ENCODE data around the gene RARG.
"Not testable (repeated sequence)": the region's sequence is repeated elsewhere in the genome, so short reads cannot be mapped to it uniquely, and the experiment has no call there.

Gene RARG

DNA sequence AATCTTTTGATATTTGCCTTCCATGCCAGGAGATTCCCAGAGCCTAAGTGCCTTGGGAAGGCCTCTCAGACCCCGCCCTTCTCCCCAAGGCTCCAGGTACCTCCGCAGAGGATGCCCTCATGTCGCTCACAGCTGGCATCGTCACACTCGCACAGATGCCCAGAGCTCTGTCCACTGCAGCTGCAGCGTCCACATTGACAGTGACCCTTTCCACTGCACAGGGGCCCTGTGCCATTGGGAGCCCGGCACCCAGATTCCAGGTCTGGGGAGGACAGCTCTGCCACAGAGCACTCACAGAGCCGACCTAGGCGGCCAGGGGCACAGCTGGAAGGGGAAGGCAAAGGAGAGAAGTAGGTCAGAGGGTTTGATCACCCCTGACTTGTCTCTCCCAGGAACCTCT is 39.0 kb downstream of the RARG start:
- DNase-seq: no peak

DNA sequence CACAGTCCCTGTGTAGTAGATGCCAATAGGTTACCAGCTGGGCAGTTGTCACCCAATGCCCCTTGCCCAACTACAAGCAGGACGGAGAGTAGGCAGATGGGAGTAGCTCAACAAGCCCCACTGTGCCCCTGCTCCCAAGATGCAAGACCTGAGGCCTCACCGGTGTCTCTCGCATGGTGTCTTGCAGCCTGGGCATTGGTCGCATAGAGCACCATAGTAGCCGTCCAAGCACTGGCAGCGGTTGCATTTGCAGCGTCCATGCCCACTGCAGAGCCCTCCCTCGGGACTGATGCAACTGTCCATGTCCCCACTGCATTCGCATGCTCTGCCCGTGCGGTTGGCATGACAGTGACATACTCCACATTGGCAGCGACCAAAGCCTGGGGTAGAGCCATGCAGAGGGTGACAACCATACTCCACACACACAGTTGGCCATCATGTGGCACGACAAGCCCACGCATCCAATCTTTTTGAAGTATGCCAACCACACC is 39.4 kb downstream of the RARG start:
- no peak for DNase-seq

DNA sequence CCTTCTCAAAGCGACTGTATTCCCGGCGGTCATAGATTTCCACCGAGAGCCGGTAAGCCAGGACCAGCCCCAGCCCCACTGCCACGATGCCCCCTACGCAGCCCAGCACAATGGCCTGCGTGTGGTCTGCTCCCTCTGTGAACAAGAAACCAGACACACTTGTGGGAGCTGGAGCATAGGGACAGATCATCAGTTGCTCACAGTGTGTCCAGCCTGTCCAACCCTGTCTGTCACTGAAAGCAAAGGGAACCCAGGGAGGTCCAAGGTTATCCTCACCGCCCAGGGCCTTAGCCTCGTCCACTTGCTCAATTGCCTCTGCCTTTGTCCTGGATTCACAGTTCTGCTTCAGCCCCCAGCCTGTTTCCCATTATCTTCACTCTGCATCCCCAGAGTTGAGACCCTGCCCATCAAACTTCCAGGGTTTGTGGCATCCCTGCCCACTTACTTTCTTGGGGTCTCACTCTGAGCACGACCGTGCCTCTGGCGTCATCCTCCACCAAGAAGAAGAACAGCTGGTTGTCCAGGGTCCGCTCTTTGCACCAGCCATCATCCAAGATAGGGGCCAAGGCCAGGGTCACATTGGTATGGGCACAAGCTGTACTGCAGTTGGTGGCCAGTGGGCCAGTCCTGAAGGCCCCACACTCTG is 40.0 kb downstream of the RARG start:
- no peak for DNase-seq

DNA sequence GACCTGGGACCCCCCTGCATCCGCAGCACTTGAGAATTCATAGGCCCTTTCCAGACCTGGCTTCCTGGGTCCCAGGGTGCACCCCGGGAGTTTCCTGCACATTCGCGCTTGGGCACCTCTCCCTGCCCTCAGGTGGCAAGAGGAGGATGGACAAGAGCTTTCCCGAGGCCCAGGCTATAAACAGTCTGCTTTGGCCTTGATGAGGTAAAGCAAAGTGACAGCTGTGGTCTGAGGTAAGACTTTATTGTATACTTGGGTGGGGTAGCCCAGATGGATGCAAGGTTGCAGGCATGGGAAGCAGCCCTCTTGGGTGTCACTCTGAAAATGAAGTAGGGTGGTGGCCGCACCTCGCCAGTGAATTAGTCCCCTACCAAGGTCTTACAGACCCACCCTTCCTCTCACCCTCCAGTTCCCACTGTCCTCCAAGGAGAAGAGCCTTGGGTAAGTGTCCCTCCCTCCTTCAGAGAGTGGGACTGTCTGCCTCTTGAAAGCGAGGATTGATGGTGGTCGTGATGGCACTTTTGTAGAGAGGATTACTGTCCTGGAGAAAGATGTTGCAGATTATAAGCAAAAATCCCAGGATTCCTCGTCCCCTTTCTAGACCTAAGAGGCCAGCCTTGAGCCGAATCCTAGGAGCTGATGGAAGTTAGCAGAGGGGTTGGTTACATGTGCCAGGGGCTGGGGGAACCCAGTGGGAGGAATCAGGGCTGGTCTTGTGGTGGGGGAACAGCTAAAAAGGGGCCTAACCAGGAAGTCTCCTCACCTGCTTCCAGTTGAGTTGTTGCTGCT is 40.7 kb downstream of the RARG start:
- no peak for DNase-seq

DNA sequence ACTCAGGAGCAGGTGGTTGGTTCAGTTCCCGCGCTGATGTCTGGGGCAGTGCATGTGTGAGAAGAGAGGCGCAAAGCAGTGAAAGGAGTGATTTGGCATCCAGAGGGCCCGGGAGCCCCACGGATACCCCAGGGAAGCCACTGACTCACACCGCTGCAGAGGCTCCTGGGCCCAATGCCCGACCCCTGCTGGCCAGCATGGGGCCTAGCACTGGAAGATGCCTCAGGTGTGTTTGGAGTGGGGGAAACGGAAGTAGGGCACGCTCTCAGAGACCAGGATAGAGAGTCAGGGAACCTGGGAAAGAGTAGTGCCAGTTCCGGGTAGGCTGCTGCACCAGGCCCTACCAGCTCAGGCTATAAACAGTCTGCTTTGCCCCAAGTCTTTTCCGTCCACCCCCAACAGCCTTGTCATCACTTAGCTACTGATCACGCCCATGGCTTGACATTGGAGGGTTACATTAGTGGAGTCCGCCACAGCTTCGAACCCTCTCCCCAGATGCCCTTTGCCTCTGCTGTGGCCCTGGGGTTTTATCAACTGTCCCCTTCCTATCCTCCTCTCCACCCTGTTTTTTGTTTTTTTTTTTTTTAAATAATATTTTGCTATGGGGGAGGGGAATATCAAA is 41.8 kb downstream of the RARG start:
- DNase-seq: peak in 3 of 58 donors; percentile 8 to 15 (median 10)

DNA sequence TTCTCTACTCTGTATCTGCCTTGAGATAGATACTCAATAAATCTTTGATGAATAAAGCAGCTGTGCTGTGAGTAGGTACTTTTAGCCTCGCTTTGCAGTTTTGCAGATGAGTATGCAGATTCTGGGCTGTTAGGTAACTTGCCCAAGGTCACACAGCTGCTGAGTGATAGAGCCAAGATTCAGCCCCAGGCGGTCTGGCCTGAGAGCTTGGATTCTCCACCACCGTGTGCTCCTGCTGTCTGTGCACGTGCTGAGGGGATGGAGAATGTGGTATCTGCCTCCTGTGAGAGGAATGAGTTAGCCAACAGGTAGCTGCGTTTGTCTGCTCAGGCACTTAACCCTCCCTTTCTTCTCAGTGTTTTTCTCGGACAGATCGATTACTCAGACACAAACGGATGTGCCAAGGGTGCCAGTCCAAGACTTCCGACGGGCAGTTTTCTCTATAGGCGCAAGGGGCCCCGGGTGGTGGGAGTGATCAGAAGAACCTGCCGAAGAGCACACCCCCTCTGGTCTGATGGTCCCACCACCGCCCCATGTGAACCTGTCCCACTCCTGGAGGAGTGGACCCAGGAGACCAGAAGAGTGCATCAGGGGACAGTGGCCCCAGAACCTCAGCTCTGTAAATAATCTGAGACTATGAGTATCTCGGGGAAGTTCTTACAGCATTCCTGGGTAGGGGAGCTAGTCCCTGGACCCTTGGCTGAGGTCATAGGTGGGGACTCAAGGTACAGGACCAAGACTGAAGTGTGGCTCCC is 44.7 kb downstream of the RARG start:
- no peak for DNase-seq

DNA sequence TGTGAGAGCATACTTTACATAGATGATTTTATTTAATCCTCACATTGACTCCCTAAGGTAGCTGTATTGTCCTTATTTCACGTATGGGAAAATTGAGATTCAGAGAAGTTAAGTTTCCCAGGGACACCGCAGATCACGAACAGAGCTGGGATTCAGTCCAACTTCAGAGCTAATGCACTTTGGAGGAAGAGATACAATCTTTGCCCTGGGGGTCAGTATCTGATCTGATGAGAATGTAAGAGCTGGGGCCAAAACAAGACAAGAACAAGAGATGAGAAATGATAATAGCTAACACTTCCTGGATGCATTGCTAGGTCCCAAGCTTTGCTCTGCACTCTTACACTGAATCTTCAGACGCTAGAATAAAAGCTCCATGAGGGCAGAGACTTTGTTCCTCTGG is 45.3 kb downstream of the RARG start:
- DNase-seq: no peak

DNA sequence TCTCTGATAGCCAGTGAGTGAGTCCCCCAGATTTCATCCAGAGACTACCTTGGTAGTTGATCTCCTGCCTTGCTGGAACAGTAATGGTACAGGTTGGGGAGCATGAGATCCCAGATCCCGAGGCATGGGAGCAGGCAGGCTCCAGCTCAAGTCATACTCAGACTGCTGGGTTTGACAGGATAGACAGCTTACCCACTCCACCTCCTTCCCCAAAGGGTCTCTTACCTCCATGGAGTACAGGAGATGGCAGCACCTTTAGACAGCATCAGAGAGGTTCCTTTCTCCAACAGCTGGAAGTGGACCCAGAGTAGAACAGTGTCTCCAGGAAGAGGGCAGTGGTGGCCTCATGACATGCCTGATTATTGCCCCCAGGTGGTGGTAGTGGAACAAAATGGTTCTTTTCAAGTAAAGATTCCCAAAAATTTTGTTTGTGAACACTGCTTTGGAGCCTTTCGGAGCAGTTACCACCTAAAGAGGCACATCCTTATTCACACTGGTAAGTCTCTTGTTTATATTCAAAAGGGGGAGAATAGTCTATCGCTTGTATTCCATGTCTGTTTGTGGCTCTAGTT is 46.3 kb downstream of the RARG start:
- DNase-seq: no peak

DNA sequence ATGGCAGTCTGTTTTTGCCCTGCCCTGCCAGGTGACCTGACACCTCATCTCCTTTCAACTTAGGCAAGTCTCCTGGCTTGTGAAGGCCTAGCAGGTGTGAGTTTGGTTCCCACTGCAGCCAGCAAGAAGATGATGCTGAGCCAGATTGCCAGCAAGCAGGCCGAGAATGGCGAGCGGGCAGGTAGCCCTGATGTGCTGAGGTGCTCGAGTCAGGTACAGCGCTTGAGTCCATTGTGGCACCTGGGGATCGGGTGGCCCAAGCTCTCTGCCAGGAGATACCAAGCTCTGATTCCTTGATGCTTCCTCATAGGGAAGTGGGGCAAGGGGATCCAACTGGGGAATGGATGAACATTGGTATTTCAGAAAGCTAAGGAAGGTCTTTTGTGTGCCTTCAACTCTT is 47.2 kb downstream of the RARG start:
- DNase-seq: no peak

DNA sequence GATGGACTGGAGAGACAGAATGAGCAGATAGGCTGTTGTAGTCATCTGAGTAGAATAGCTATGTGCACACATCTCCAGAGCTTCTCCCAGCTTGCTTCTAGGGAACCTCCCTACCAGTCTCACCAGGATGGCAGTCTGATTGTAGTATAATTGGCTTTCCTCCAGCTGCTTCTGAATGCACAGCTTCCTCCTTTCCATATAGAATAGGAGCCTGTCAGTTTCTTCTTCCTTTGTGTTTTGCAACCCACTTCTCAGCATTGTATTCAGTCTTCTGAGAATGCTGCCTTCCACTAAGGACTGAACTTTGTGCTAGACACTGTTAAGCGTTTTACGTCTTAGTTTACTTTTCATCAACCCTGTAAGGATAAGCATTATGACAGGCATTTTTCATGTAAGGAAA is 49.1 kb downstream of the RARG start:
- DNase-seq: no peak

DNA sequence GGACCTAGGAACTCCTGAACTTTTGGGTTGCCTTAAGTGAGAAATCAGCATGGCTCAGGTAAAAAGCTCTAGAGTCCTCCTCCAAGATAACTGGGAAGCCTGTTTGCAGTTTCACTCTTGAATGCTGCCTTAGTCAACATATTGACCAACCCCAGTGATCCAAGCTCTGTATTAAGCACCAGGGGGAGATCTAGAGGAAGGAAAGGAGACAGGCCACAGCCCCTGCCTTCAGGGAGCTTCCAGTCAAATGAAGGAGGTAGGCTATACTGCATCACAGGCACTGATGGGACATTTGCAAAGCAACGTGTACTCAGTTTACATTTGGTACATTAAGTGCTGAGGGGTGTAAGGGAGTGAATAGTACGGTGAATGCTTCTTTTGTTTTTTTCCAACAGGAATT is 50.1 kb downstream of the RARG start:
- DNase-seq: no peak

DNA sequence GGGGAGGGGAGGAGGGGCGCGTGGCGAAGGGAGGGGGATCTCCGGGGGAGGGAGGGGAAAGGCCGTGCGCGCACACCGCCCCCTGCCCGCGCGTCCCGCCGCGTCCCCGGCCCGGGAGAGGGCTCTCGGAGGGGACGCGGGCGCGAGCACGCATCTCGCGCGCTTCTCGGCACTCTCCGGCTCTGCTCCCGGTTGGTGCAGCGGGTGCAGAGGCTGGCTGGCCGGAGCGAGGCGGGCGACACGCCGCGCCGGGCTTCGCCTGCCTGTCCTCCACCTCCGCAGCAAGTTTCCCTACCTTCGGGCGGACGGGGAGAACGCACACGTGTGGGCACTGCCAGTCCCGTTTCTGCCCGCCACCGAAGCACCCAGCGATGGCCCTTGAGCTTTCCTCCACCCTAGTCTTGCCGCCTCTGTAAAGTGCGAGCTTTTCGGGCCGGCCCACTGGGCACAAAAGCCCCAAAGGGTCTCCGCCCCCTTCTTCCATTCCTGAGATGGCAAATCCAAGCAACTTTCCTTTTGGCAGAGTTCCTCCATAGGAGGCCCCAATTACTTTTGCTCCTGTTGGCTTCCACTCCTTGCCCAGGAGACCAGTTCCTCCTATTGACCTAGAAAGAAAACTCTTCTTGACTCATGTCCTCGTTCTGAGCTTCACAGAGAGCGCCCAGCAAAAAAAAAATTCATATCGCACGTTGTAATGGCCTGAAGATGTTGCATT is 50.9 kb downstream of the RARG start:
- DNase-seq: peak in 39 of 58 donors; percentile 47 to 93 (median 82)

DNA sequence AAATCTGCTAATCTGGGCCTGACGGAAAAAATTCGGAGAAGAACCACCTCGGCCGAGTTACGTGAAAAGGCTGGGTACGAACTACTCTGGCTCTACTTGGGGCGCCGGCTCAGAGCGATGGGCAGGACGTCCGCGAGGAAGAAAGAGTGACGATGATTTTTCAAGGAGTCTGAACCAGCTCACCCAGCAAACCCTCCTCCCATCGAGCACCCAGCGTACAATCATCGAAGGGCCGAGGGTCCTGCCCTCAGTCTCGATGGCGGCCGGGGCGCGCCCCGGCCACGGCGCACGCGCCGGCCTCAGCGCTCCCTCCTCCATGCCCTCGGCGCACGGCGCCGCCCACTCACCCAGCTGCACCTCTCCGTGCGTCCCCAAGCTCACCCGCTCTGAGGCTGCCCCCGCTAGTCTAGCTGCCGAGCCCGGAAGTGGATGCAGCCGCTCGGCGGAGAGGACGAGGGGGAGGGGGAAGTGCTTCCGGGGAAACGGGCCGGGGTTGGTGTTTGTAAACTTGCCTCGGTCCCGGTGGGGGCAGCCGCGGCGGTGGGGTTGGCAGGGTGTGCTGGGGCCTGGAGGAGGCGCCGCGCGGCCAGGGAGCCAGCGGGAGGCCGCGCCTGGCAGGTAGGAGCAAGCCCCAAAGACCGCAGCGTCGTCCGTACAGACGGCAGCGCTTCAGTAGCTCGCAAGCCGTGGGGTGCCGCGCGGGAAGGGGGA is 51.6 kb downstream of the RARG start, which contains the start of the genes CSAD and ZNF740:
Gene CSAD, minus strand, starts transcription at position 706 of the 711 bp plus-strand sequence. CDS start 7,455 bp downstream, outside the sequence.
Gene ZNF740, plus strand, starts transcription at position 503 of the 711 bp plus-strand sequence. CDS start 1,262 bp downstream, outside the sequence.
- DNase-seq: peak; percentile 87 to 99 (median 96)

DNA sequence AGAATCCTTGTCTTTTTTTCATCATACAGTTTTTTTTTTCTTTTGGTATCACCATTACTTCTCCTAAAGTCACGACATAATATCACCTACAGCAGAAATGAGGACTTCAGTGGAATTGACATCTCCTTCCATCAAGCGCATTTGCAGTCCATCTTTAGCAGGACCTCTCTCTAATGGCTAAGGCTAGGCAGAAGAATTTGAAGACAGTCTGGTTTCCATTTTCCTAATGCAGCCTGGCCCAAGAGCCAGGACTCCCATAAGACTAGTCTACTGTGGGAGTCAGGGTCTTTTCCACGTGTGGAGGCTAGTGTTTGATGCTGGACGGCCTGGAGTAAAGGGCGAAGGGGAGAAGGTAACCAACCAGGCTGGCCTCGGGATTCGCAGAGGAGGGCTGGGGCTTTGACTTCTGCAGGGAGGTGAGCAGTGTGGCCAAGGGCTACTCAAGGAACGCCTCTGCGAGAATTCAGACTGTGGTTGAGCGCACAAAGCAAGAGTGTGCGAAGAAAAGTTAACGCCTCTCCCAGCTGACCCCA is 52.3 kb downstream of the RARG start:
- DNase-seq: peak in 9 of 58 donors; percentile 41 to 67 (median 58)

DNA sequence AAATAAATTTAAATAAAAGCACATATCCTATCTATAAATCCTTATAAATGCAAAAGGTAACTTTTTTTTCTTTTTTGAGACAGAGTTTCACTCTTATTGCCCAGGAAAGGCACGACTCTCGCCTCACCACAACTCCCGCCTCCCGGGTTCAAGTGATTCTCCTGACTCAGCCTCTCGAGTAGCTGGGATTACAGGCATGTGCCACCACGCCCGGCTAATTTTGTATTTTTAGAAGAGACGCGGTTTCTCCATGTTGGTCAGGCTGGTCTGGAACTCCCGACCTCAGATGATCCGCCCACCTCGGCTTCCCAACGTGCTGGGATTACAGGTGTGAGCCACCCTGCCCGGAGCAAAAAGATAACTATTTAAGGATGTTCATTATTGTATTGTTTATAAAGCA is 53.2 kb downstream of the RARG start:
- DNase-seq: not testable (repeated sequence)

DNA sequence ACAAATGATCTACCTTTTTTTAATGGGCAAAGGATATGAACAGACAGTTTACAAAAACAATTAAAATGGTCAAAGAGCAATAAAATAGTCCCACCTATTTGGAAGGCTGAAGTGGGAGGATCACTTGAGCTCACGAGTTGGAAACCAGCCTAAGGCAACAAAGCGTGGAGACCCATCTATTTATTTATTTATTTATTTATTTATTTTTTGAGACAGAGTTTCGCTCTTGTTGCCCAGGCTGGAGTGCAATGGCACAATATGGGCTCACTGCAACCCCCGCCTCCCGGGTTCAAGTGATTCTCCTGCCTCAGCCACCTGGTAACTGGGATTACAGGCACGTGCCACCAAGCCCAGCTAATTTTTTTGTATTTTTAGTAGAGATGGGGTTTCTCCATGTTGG is 54.6 kb downstream of the RARG start:
- DNase-seq: not testable (repeated sequence)

DNA sequence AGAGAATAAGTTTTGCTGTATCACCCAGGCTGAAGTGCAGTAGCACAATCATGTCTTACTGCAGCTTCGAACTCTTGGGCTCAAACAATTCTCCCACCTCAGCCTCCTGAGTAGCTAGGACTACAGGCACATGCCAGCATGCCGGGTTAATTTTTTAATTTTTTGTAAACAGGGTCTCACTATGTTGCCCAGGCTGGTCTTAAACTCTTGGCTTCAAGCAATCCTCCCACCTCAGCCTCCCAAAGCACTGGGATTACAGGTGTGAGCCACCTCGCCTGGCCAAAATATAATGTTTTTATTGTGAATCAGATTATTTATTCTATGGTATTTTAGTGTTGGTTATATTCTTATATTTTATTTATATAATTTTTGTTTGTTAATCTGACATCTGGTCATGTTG is 55.3 kb downstream of the RARG start:
- DNase-seq: no peak

DNA sequence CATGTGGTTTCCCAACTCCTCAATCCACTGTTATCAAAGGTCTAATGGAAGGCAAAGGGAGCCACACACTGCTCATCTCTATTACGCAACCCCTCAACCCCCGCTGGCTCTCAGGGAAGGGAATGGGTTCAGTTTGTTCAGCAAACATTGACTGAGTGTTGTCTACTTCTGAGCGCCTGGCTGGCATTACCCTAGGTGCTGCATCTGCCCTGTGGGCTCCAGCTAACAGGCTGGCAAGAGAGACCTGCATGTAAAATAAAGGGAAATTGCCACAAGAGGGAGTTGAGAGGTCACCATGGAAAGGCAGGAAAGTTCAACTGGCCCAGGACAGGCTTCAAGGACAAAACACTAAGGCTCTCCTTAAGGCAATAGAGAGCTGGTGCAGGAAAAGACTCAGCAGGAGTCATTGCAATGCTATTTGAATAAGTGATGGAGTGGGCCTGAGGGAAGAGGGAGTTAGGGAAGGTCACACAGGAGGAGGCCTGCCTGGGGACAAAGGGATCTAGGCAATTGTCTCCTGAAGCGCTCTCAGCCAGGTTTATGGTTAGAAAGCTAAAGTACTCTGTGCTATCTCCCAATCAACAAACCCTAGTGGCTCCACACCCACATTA is 57.0 kb downstream of the RARG start:
- no peak for DNase-seq
